HepG2 (cell line): ENCODE measurements around the gene VCP.

Experiments
- CTCF ChIP-seq: sonication (generic); formaldehyde crosslinking; IDR thresholded peaks from 2 replicates; pipeline ENCODE4 v1.5.0; 2020; ENCODE audit warnings: mild to moderate bottlenecking, missing genetic modification reagents, moderate library complexity
- FOXJ3 ChIP-seq: sonication (generic); formaldehyde crosslinking; IDR thresholded peaks from 2 replicates; pipeline ENCODE4 v1.4.0; 2020; ENCODE audit warnings: missing genetic modification reagents, mild to moderate bottlenecking, borderline replicate concordance
- JUN ChIP-seq: sonication (generic); formaldehyde crosslinking; IDR thresholded peaks from 2 replicates; pipeline ENCODE4 v1.4.0; 2020; ENCODE audit warnings: mild to moderate bottlenecking, missing genetic modification reagents
- KDM1A ChIP-seq: IDR thresholded peaks from 2 replicates; pipeline ENCODE4 v1.6.1; 2016; ENCODE audit warnings: missing compliant biosample characterization
- MAFK ChIP-seq, 2 experiments: IDR thresholded peaks in 1 of 2; conservative IDR thresholded peaks in 1 of 2; 2 replicates each; pipeline ENCODE4 v1.6.1; 2011; ENCODE audit warnings: improper control_type of control experiment in 2 of 2, low read length in 2 of 2
- MAX ChIP-seq: IDR thresholded peaks from 2 replicates; pipeline ENCODE4 v1.6.1; 2012; ENCODE audit warnings: inconsistent platforms
- ONECUT2 ChIP-seq: sonication (generic); formaldehyde crosslinking; IDR thresholded peaks from 2 replicates; pipeline ENCODE4 v1.4.0; 2020; ENCODE audit warnings: missing genetic modification reagents
- SRSF9 ChIP-seq: fragments of 200-400 bp; formaldehyde crosslinking; IDR thresholded peaks from 2 replicates; pipeline ENCODE4 v1.6.1; 2018; ENCODE audit warnings: borderline replicate concordance, mild to moderate bottlenecking, low read depth, low read length; ENCODE audit not compliant: insufficient read depth, poor library complexity, severe bottlenecking
- USF2 ChIP-seq, 2 experiments: sonication (generic) in 1 of 2; formaldehyde crosslinking in 1 of 2; IDR thresholded peaks; 2 replicates each; pipeline versions ENCODE4 v1.5.1 to v1.6.1; 2011 to 2020; ENCODE audit warnings: borderline replicate concordance in 1 of 2, low read depth in 1 of 2, low read length in 1 of 2, mild to moderate bottlenecking in 1 of 2, missing genetic modification reagents in 1 of 2, moderate library complexity in 1 of 2
- ZFX ChIP-seq: sonication (generic); formaldehyde crosslinking; IDR thresholded peaks from 2 replicates; pipeline ENCODE4 v1.4.0; 2020; ENCODE audit warnings: mild to moderate bottlenecking, low read depth, missing genetic modification reagents, moderate library complexity
- ZNF18 ChIP-seq: sonication (generic); formaldehyde crosslinking; IDR thresholded peaks from 2 replicates; pipeline ENCODE4 v1.8.0; 2022; ENCODE audit warnings: mild to moderate bottlenecking, missing genetic modification reagents; ENCODE audit not compliant: insufficient replicate concordance
- ZNF569 ChIP-seq: sonication (generic); formaldehyde crosslinking; IDR thresholded peaks from 2 replicates; pipeline ENCODE4 v1.5.0; 2020; ENCODE audit warnings: mild to moderate bottlenecking, missing genetic modification reagents, moderate library complexity, borderline replicate concordance

GRCh38 chr9:35070823-35071813 is 1.3 kb downstream of the VCP start:
- TF ChIP-seq ONECUT2 (CRISPR knock-in tag), result no peak
- TF ChIP-seq ZFX (CRISPR knock-in tag), result no peak
- no peak for TF ChIP-seq JUN
- no peak for TF ChIP-seq ZNF569 (CRISPR knock-in tag)
- TF ChIP-seq MAX, result no peak
- TF ChIP-seq CTCF (CRISPR knock-in tag), result no peak
- TF ChIP-seq KDM1A (CRISPR knock-in tag), result no peak
- no peak for TF ChIP-seq SRSF9
- no peak for TF ChIP-seq FOXJ3 (CRISPR knock-in tag)
- TF ChIP-seq USF2 (IDR thresholded peaks at IDR 0.05; ENCODE audit: low read depth, low read length), result no peak
- TF ChIP-seq USF2 (CRISPR knock-in tag; IDR thresholded peaks at IDR 0.05; ENCODE audit: borderline replicate concordance), result no peak
- no peak for TF ChIP-seq ZNF18
- TF ChIP-seq MAFK (conservative IDR thresholded peaks at IDR 0.05 in 1 of 2, IDR thresholded peaks at IDR 0.05 in 1 of 2; ENCODE audit: low read length in 2 of 2), result no peak
